Spleen (tissue), 11 donors: Measurements from ENCODE around the gene GBA2. TPM values are rescaled to one million over a fixed set of nuclear protein-coding genes. Genes with fewer than 3 reads are reported as not detected.

Experiments used
- DNase-seq: peaks from one replicate; pipeline ENCODE4 v3.0.0-alpha.2; 2020
- H3K27ac ChIP-seq, 8 donors: fragments of 200-600 bp; sonication (generic) in 7 of 8; 1 replicate in 4 of 8; 2 replicates in 4 of 8; pipeline versions ENCODE4 v1.5.0 to v1.8.0; 2016 to 2021; ENCODE audit warnings: inconsistent platforms in 4 of 8, mild to moderate bottlenecking in 4 of 8, moderate library complexity in 1 of 8
- H3K27me3 ChIP-seq, 7 donors: fragments of 200-600 bp; sonication (generic) in 6 of 7; replicated peaks in 1 of 7; 1 replicate in 4 of 7; 2 replicates in 3 of 7; pipeline versions ENCODE4 v1.5.0 to v1.8.0; 2016 to 2021; ENCODE audit warnings: inconsistent platforms in 3 of 7, mild to moderate bottlenecking in 1 of 7
- H3K36me3 ChIP-seq, 6 donors: fragments of 200-600 bp; sonication (generic) in 5 of 6; 1 replicate in 4 of 6; 2 replicates in 2 of 6; pipeline versions ENCODE4 v1.5.0 to v1.8.0; 2016 to 2021; ENCODE audit warnings: inconsistent platforms in 2 of 6
- H3K4me1 ChIP-seq, 6 donors: fragments of 200-600 bp; sonication (generic) in 5 of 6; 1 replicate in 3 of 6; 2 replicates in 3 of 6; pipeline versions ENCODE4 v1.5.0 to v1.8.0; 2016 to 2021; ENCODE audit warnings: inconsistent platforms in 3 of 6
- H3K4me3 ChIP-seq, 8 donors: fragments of 200-600 bp; sonication (generic) in 7 of 8; 1 replicate in 4 of 8; 2 replicates in 4 of 8; pipeline versions ENCODE4 v1.5.0 to v1.8.0; 2016 to 2021; ENCODE audit warnings: inconsistent platforms in 4 of 8, mild to moderate bottlenecking in 4 of 8, moderate library complexity in 2 of 8
- H3K9me3 ChIP-seq, 8 donors: fragments of 200-600 bp; sonication (generic) in 7 of 8; 1 replicate in 4 of 8; 2 replicates in 4 of 8; pipeline versions ENCODE4 v1.5.0 to v1.8.0; 2016 to 2021; ENCODE audit warnings: inconsistent platforms in 4 of 8
- CTCF ChIP-seq, 11 experiments: fragments of 200-600 bp in 7 of 11; fragments of 450-650 bp in 4 of 11; sonication (generic) in 4 of 11; IDR thresholded peaks in 8 of 11; conservative IDR thresholded peaks in 3 of 11; 1 replicate in 7 of 11; 2 replicates in 4 of 11; pipeline versions ENCODE4 v1.4.0 to v1.8.0; 2016 to 2021; ENCODE audit warnings: antibody characterized with exemption in 11 of 11, inconsistent platforms in 4 of 11, mild to moderate bottlenecking in 1 of 11
- POLR2A ChIP-seq, 3 donors: fragments of 450-650 bp; IDR thresholded peaks; one replicate each; pipeline ENCODE4 v1.5.1; 2017; ENCODE audit warnings: antibody characterized with exemption in 3 of 3, mild to moderate bottlenecking in 1 of 3
- POLR2AphosphoS5 ChIP-seq, 3 donors: sonication (generic); formaldehyde crosslinking; IDR thresholded peaks; one replicate each; pipeline ENCODE4 v1.5.1; 2017; ENCODE audit warnings: antibody characterized with exemption in 3 of 3
- WGBS, 5 donors: extraction: QIAGEN DNeasy Blood & Tissue Kit in 3 of 5; methylation state at CpG; one replicate each; pipeline versions ENCODE4 v1.1.5 to v1.1.7; 2013 to 2018; 5-methylcytosine and 5-hydroxymethylcytosine counted together
- intact Hi-C: fragments of 100-400 bp; cut with DNase I; formaldehyde crosslinking; loops from one replicate; pipeline ENCODE4 v1.15.0; 2023; ENCODE audit warnings: low total_unique reads
- polyA plus RNA-seq, 3 donors: library from polyadenylated mRNA; stranded (reverse); fragments of 200-250 nt; gene quantifications; one replicate each; pipeline ENCODE4 v1.2.1, GENCODE V29; 2013
- total RNA-seq, 7 donors: library from RNA; depleted of rRNA in 3 of 7; stranded (reverse); fragments of >200 nt in 3 of 7; fragmentation: NEBNext Ultra II Directional in 4 of 7; extraction: Animal tissue kit (Norgen Biotek cat#: 25700) in 4 of 7; gene quantifications; one replicate each; pipeline versions ENCODE4 v1.1.0 to v1.2.1, GENCODE V29; 2016 to 2021
- donor health status: healthy with polysubstance abuse.
- donor health status: DM: no; HTN: no; CAD: no; lungs with moderate emphysema.
- donor health status: DM: no; HTN: no; CAD: no.
- donor health status: Bipolar disorder and iron deficiency.
- donor health status: healthy.
- donor health status: DM: no; HTN: no; CAD: no.
- donor health status: DM: yes; HTN: yes; CAD: no.

The GBA2 gene
- total and polyA plus RNA-seq, 10 donors = 22.8 to 111 (median 73.1) TPM

GRCh38 chr9:35738924-35739323 is 10.1 kb downstream of the GBA2 start:
- Histone ChIP-seq H3K9me3 (no peaks in the 10 kb centered on the region), H3K27ac (no peak overlapping the region), H3K36me3 (peaks cover 8 to 100% (median 86%) of the 10 kb centered on the region in 6 donors), H3K4me1 (peaks cover 0 to 61% (median 20%) of the 10 kb centered on the region in 6 donors), H3K27me3 (no peaks in the 10 kb centered on the region), H3K4me3 (no peak overlapping the region)
- no peak for TF ChIP-seq CTCF (IDR thresholded peaks at IDR 0.05 in 8 of 11, conservative IDR thresholded peaks at IDR 0.05 in 3 of 11)
- TF ChIP-seq POLR2A (IDR thresholded peaks at IDR 0.05) = no peak
- TF ChIP-seq POLR2AphosphoS5 (IDR thresholded peaks at IDR 0.05) = peak in 1 of 3 donors; percentile 4
- no peak for DNase-seq
- intact Hi-C loops = loop anchor here (10.0 kb wide), 1 partner anchor 134 kb away; the partner anchor contains the start of gene TESK1
- WGBS, 5 donors = 82 to 94% (median 91%) methylated on average over 7 of the region's 7 CpGs

GRCh38 chr9:35738186-35738585 is 10.8 kb downstream of the GBA2 start:
- intact Hi-C loops = loop anchor here (10.0 kb wide), 1 partner anchor 133 kb away; the partner anchor contains the start of gene TESK1
- 88 to 99% (median 91%) methylated on average over 4 of the region's 4 CpGs for WGBS, 5 donors

GRCh38 chr9:35737143-35737542 is 11.9 kb downstream of the GBA2 start:
- Histone ChIP-seq H3K4me3 (no peak overlapping the region), H3K9me3 (no peaks in the 10 kb centered on the region), H3K27ac (peak overlapping the region in 2 of 8 donors; percentile 35 to 58), H3K27me3 (no peaks in the 10 kb centered on the region), H3K36me3 (peaks cover 8 to 82% (median 68%) of the 10 kb centered on the region in 6 donors), H3K4me1 (peaks cover 6 to 57% (median 30%) of the 10 kb centered on the region in 6 donors)
- TF ChIP-seq POLR2AphosphoS5 (IDR thresholded peaks at IDR 0.05) = peak in 1 of 3 donors; percentile 53
- no peak for TF ChIP-seq CTCF (IDR thresholded peaks at IDR 0.05 in 8 of 11, conservative IDR thresholded peaks at IDR 0.05 in 3 of 11)
- DNase-seq = no peak
- intact Hi-C loops = loop anchor here (10.0 kb wide), 1 partner anchor 132 kb away; the partner anchor contains the start of gene TESK1
- 69 to 86% (median 82%) methylated on average over 4 to 7 of the region's 7 CpGs for WGBS, 5 donors

More at GRCh38 chr9:35738186-35738585, 10.8 kb downstream of the GBA2 start:
- Histone ChIP-seq H3K27me3 (no peaks in the 10 kb centered on the region), H3K36me3 (peaks cover 8 to 93% (median 79%) of the 10 kb centered on the region in 6 donors), H3K9me3 (no peaks in the 10 kb centered on the region), H3K4me1 (peaks cover 5 to 61% (median 25%) of the 10 kb centered on the region in 6 donors), H3K4me3 (no peak overlapping the region), H3K27ac (no peak overlapping the region)
- TF ChIP-seq POLR2AphosphoS5 (IDR thresholded peaks at IDR 0.05) (no peak), CTCF (IDR thresholded peaks at IDR 0.05 in 8 of 11, conservative IDR thresholded peaks at IDR 0.05 in 3 of 11) (no peak), POLR2A (IDR thresholded peaks at IDR 0.05) (no peak)
- no peak for DNase-seq

- WGBS, 5 donors = 51 to 55% (median 54%) methylated on average over 5 of the region's 5 CpGs
- H3K27me3 ChIP-seq = no peaks in the 10 kb centered on the region
- DNase-seq = peak; percentile 87
- H3K9me3 ChIP-seq = no peaks in the 10 kb centered on the region
- TF ChIP-seq POLR2A (IDR thresholded peaks at IDR 0.05) = no peak
- peak; percentile 48 to 77 (median 51) for TF ChIP-seq POLR2AphosphoS5 (IDR thresholded peaks at IDR 0.05)
- peak; percentile 63 to 91 (median 78) for TF ChIP-seq CTCF (IDR thresholded peaks at IDR 0.05 in 8 of 11, conservative IDR thresholded peaks at IDR 0.05 in 3 of 11)
- intact Hi-C loops = loop anchor here (10.0 kb wide), 1 partner anchor 131 kb away; the partner anchor contains the start of gene TESK1
- peaks cover 8 to 56% (median 32%) of the 10 kb centered on the region in 6 donors for H3K4me1 ChIP-seq
- peaks cover 8 to 73% (median 63%) of the 10 kb centered on the region in 6 donors for H3K36me3 ChIP-seq
- peak overlapping the region in 4 of 8 donors; percentile 10 to 58 (median 44) for H3K27ac ChIP-seq
- no peak overlapping the region for H3K4me3 ChIP-seq
Measured at GRCh38 chr9:35736201-35736633, 12.8 kb downstream of the GBA2 start.
